H1 (cell line): ENCODE measurements around the gene ANK3. TPM values are rescaled to one million over a fixed set of nuclear protein-coding genes. Genes with fewer than 3 reads are reported as not detected.

ENCODE experiments used
- CTCF ChIA-PET: fragments of 300-600 bp; sonication (Branson Sonifier 250); formaldehyde crosslinking; loops from one replicate; lab custom pipeline; 2021; ENCODE audit not compliant: partially characterized antibody; lab: Charles Lee
- POLR2A ChIA-PET: fragments of 300-600 bp; sonication (Branson Sonifier 250); formaldehyde crosslinking; loops from one replicate; lab custom pipeline; 2021; ENCODE audit warnings: inconsistent platforms; ENCODE audit not compliant: partially characterized antibody; lab: Charles Lee
- DNase-seq, 2 experiments: peaks; one replicate each; pipeline versions ENCODE4 v3.0.0 to v3.0.0-alpha.2; 2010 to 2022; ENCODE audit warnings: low spot score in 2 of 2, low read depth in 1 of 2, mixed read lengths in 1 of 2
- FAIRE-seq: peaks from 2 replicates; lab custom pipeline; 2011; peaks lifted over from hg19 to GRCh38; lab: Jason Lieb, UNC
- H2AFZ ChIP-seq: 2 replicates; pipeline ENCODE4 v1.8.1; 2012; ENCODE audit warnings: low read length, inconsistent platforms
- H2AK5ac ChIP-seq: 2 replicates; pipeline ENCODE4 v1.6.1; 2013; ENCODE audit warnings: low read depth, low read length
- H2BK120ac ChIP-seq: replicated peaks from 2 replicates; pipeline ENCODE3; 2013; ENCODE audit warnings: low read depth, low read length, inconsistent platforms
- H2BK12ac ChIP-seq: 2 replicates; pipeline ENCODE4 v1.6.1; 2013; ENCODE audit warnings: low read depth, low read length
- H2BK15ac ChIP-seq: 2 replicates; pipeline ENCODE4 v1.6.1; 2013; ENCODE audit warnings: low read length
- H2BK20ac ChIP-seq: 2 replicates; pipeline ENCODE4 v1.6.1; 2013; ENCODE audit warnings: low read length
- H2BK5ac ChIP-seq: 2 replicates; pipeline ENCODE4 v1.6.1; 2013; ENCODE audit warnings: low read depth, low read length
- H3K14ac ChIP-seq: 2 replicates; pipeline ENCODE4 v1.6.1; 2013; ENCODE audit warnings: inconsistent platforms; ENCODE audit not compliant: insufficient read length
- H3K18ac ChIP-seq: 2 replicates; pipeline ENCODE4 v1.6.1; 2013; ENCODE audit warnings: low read length; ENCODE audit errors: extremely low read depth
- H3K23ac ChIP-seq: 2 replicates; pipeline ENCODE4 v1.6.1; 2013; ENCODE audit warnings: inconsistent platforms; ENCODE audit not compliant: insufficient read length
- H3K23me2 ChIP-seq: 2 replicates; pipeline ENCODE4 v1.6.1; 2013; ENCODE audit warnings: low read depth, low read length
- H3K27ac ChIP-seq: 2 replicates; pipeline ENCODE4 v1.6.1; 2011; ENCODE audit warnings: low read depth, low read length, inconsistent platforms
- H3K27me3 ChIP-seq, 4 experiments: replicated peaks in 1 of 4; 1 replicate in 1 of 4; 2 replicates in 3 of 4; pipeline versions ENCODE4 v1.6.1 to v1.8.1; 2011 to 2013; ENCODE audit warnings: low read length in 3 of 4, mild to moderate bottlenecking in 3 of 4, inconsistent platforms in 2 of 4, mixed read lengths in 2 of 4, moderate library complexity in 1 of 4; ENCODE audit not compliant: control insufficient read depth in 3 of 4, insufficient read depth in 3 of 4; ENCODE audit errors: extremely low read depth in 1 of 4
- H3K36me3 ChIP-seq, 4 experiments: 2 replicates each; pipeline versions ENCODE4 v1.6.1 to v1.8.1; 2011 to 2013; ENCODE audit warnings: mild to moderate bottlenecking in 4 of 4, low read length in 3 of 4, moderate library complexity in 2 of 4, control low read depth in 1 of 4, inconsistent platforms in 1 of 4; ENCODE audit not compliant: insufficient read depth in 4 of 4, control insufficient read depth in 2 of 4
- H3K4ac ChIP-seq: replicated peaks from 2 replicates; pipeline ENCODE3; 2013; ENCODE audit warnings: low read length, low read depth, mixed read lengths, inconsistent platforms; ENCODE audit not compliant: insufficient read length
- H3K4me1 ChIP-seq, 4 experiments: replicated peaks in 1 of 4; 1 replicate in 1 of 4; 2 replicates in 3 of 4; pipeline versions ENCODE4 v1.6.1 to v1.8.1; 2011 to 2013; ENCODE audit warnings: low read length in 3 of 4, inconsistent platforms in 2 of 4, mixed read lengths in 1 of 4; ENCODE audit not compliant: insufficient read depth in 4 of 4, control insufficient read depth in 3 of 4
- H3K4me2 ChIP-seq, 2 experiments: 2 replicates each; pipeline versions ENCODE4 v1.6.1 to v1.8.1; 2011 to 2013; ENCODE audit warnings: low read depth in 2 of 2, low read length in 2 of 2, control low read depth in 1 of 2, inconsistent platforms in 1 of 2, mild to moderate bottlenecking in 1 of 2; ENCODE audit not compliant: insufficient read depth in 1 of 2
- H3K4me3 ChIP-seq, 4 experiments: fragments of 200-600, 300-600 bp in 1 of 4; sonication (generic), shearing (Covaris generic), sonication (Bioruptor Twin) in 1 of 4; 2 replicates each; pipeline versions ENCODE4 v1.5.1 to v1.8.1; 2011 to 2016; ENCODE audit warnings: low read length in 4 of 4, low read depth in 3 of 4, control low read depth in 2 of 4, inconsistent platforms in 2 of 4, mild to moderate bottlenecking in 2 of 4, mixed read lengths in 1 of 4, moderate library complexity in 1 of 4; ENCODE audit not compliant: insufficient read depth in 2 of 4; ENCODE audit errors: extremely low read depth in 1 of 4
- H3K56ac ChIP-seq: replicated peaks from 2 replicates; pipeline ENCODE3; 2013; ENCODE audit warnings: low read depth, mild to moderate bottlenecking, mixed read lengths, low read length, inconsistent platforms; ENCODE audit not compliant: insufficient read length
- H3K79me1 ChIP-seq: 2 replicates; pipeline ENCODE4 v1.6.1; 2013; ENCODE audit warnings: low read depth, low read length, control low read depth
- H3K79me2 ChIP-seq, 2 experiments: 2 replicates each; pipeline versions ENCODE4 v1.6.1 to v1.8.1; 2012 to 2013; ENCODE audit warnings: low read length in 2 of 2, mild to moderate bottlenecking in 2 of 2, inconsistent platforms in 1 of 2; ENCODE audit not compliant: insufficient read depth in 2 of 2, control insufficient read depth in 1 of 2
- H3K9ac ChIP-seq, 4 experiments: replicated peaks in 1 of 4; 1 replicate in 1 of 4; 2 replicates in 3 of 4; pipeline versions ENCODE4 v1.6.1 to v1.8.1; 2011 to 2013; ENCODE audit warnings: low read depth in 3 of 4, low read length in 3 of 4, control low read depth in 2 of 4, mild to moderate bottlenecking in 2 of 4, moderate library complexity in 2 of 4, inconsistent platforms in 1 of 4; ENCODE audit errors: extremely low read depth in 1 of 4
- H3K9me3 ChIP-seq, 2 experiments: 2 replicates each; pipeline versions ENCODE4 v1.6.1 to v1.8.1; 2012 to 2013; ENCODE audit warnings: mild to moderate bottlenecking in 2 of 2, moderate library complexity in 2 of 2, control low read depth in 1 of 2, inconsistent platforms in 1 of 2, low read depth in 1 of 2, low read length in 1 of 2, mixed read lengths in 1 of 2; ENCODE audit not compliant: insufficient read depth in 2 of 2
- H4K20me1 ChIP-seq, 2 experiments: replicated peaks in 1 of 2; 2 replicates each; pipeline versions ENCODE3 to v1.8.1; 2011 to 2013; ENCODE audit warnings: inconsistent platforms in 2 of 2, low read length in 2 of 2, mild to moderate bottlenecking in 1 of 2; ENCODE audit not compliant: insufficient read depth in 2 of 2, control insufficient read depth in 1 of 2
- H4K5ac ChIP-seq: 2 replicates; pipeline ENCODE4 v1.6.1; 2013; ENCODE audit warnings: low read length, low read depth, mixed read lengths, inconsistent platforms; ENCODE audit not compliant: insufficient read length
- H4K8ac ChIP-seq: 2 replicates; pipeline ENCODE4 v1.8.0; 2013; ENCODE audit warnings: mild to moderate bottlenecking, moderate library complexity, low read length, inconsistent platforms; ENCODE audit not compliant: insufficient read depth; ENCODE audit errors: extremely low read depth
- H4K91ac ChIP-seq: replicated peaks from 2 replicates; pipeline ENCODE3; 2013; ENCODE audit warnings: low read length, mixed read lengths, inconsistent platforms; ENCODE audit not compliant: insufficient read length
- BACH1 ChIP-seq: IDR thresholded peaks from 2 replicates; pipeline ENCODE4 v1.6.1; 2012; ENCODE audit warnings: low read length, improper control_type of control experiment
- GTF2F1 ChIP-seq: IDR thresholded peaks from 2 replicates; pipeline ENCODE4 v1.6.1; 2012; ENCODE audit warnings: low read depth, low read length, improper control_type of control experiment, borderline replicate concordance
- NRF1 ChIP-seq: IDR thresholded peaks from 2 replicates; pipeline ENCODE4 v1.6.1; 2011; ENCODE audit warnings: mild to moderate bottlenecking, low read depth, low read length, improper control_type of control experiment
- TAF1 ChIP-seq: IDR thresholded peaks from 2 replicates; pipeline ENCODE4 v1.6.1; 2011; ENCODE audit warnings: mild to moderate bottlenecking, low read depth, low read length
- whole genome bisulfite sequencing, 2 experiments: shearing (Covaris generic) in 1 of 2; methylation state at CpG; one replicate each; pipeline versions ENCODE4 v1.1.6 to v1.1.7; 2013 to 2015; ENCODE audit warnings: low lambda C conversion rate in 2 of 2, mixed read lengths in 2 of 2, inconsistent platforms in 1 of 2, low coverage in 1 of 2, missing lambda C conversion rate in 1 of 2; ENCODE audit not compliant: insufficient replicate concordance in 2 of 2, insufficient coverage in 1 of 2, insufficient read length in 1 of 2; ENCODE audit errors: extremely low coverage in 1 of 2, missing lambda C conversion rate in 1 of 2; 5-methylcytosine and 5-hydroxymethylcytosine counted together
- polyA plus RNA-seq, 7 experiments: library from polyadenylated mRNA; depleted of rRNA in 3 of 7; stranded (reverse) in 5 of 7; unstranded in 2 of 7; fragments of >200 nt in 5 of 7; fragments of 200-250 nt in 2 of 7; gene quantifications; 1 replicate in 5 of 7; 2 replicates in 1 of 7; 4 replicates in 1 of 7; pipeline versions ENCODE4 v1.2.1 to v1.2.3, GENCODE V29; 2011 to 2013; ENCODE audit warnings: missing spikeins in 2 of 7, mixed read lengths in 2 of 7
- total RNA-seq: library from RNA; stranded (reverse); fragmentation: NEBNext Ultra II Directional; extraction: Animal tissue kit (Norgen Biotek cat#: 25700); gene quantifications from 2 replicates; pipeline ENCODE4 v1.2.1, GENCODE V29; 2021
- TF ChIP-seq, protein P1 (sequence below): IDR thresholded peaks from 2 replicates; pipeline ENCODE4 v1.6.1; 2011; ENCODE audit warnings: low read depth, mild to moderate bottlenecking, low read length; ENCODE audit not compliant: insufficient read depth
- TF ChIP-seq, protein P2 (sequence below), 3 experiments: IDR thresholded peaks; 1 replicate in 2 of 3; 2 replicates in 1 of 3; pipeline versions ENCODE4 v1.5.1 to v1.6.1; 2011; ENCODE audit warnings: low read length in 3 of 3, mild to moderate bottlenecking in 3 of 3, inconsistent platforms in 2 of 3, low read depth in 1 of 3, moderate library complexity in 1 of 3; ENCODE audit not compliant: insufficient read depth in 1 of 3; ENCODE audit errors: control extremely low read depth in 1 of 3
- TF ChIP-seq, protein P3 (sequence below): IDR thresholded peaks from 2 replicates; pipeline ENCODE4 v1.6.1; 2012; ENCODE audit warnings: low read length, inconsistent platforms
- TF ChIP-seq, protein P4 (sequence below): IDR thresholded peaks from 2 replicates; pipeline ENCODE4 v1.6.1; 2012; ENCODE audit warnings: inconsistent platforms

The ANK3 gene
- total and polyA plus RNA-seq, 2 of the 8 experiments (the other 6 are each of a cell fraction or from before 2014, with no cell fraction given): 18.1 to 67.9 TPM

DNA sequence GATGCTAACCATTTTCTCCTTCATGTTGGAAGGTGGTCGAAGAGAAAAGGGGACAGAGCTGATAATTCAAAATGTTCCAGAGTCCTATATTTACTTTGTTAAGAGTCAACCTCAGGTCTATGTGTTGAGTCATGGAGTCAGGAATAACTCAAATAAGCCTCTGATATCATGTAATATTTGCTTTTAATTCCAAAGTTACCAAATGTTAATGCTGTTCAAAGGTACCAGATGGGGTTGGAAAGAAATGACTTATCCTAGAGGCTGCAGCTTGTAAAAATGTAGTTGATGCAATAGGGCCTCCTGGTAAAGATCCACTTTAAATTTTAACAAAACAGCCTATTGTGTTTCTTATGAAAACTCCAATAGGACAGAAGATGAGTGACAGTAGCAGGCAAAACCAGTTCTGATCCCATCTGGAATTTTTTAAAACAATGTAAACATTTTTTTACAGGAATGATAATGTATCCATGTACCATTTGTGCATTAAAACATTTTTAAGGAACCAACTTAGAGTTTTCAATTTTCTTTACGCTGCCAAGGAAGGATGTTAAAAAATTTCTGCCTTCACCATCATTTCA is 218.2 kb downstream of the ANK3 start:
- no peaks in the 10 kb centered on the region for H3K79me2 ChIP-seq
- FAIRE-seq: no peak
- no peak overlapping the region for H2AFZ ChIP-seq
- H3K36me3 ChIP-seq: no peaks in the 10 kb centered on the region
- no peak overlapping the region for H4K91ac ChIP-seq
- no peaks in the 10 kb centered on the region for H3K9me3 ChIP-seq
- no peak overlapping the region for H3K4me2 ChIP-seq
- DNase-seq: no peak
- no peak overlapping the region for H3K56ac ChIP-seq
- no peaks in the 10 kb centered on the region for H4K20me1 ChIP-seq
- CTCF ChIA-PET: interaction anchor here (1.6 to 2.0 kb wide), 2 partner anchors 57 to 75 kb away, joined by 5 to 8 read pairs; no protein-coding TSS in a partner anchor
- H3K23me2 ChIP-seq: no peaks in the 10 kb centered on the region
- H2AK5ac ChIP-seq: no peak overlapping the region
- H3K79me1 ChIP-seq: no peaks in the 10 kb centered on the region
- no peak overlapping the region for H2BK15ac ChIP-seq
- H3K14ac ChIP-seq: no peak overlapping the region
- no peak overlapping the region for H4K5ac ChIP-seq
- no peak overlapping the region for H3K4ac ChIP-seq
- H3K23ac ChIP-seq: no peak overlapping the region
- H3K27ac ChIP-seq: no peak overlapping the region
- no peaks in the 10 kb centered on the region for H3K4me1 ChIP-seq
- no peak overlapping the region for H4K8ac ChIP-seq
- H2BK12ac ChIP-seq: no peak overlapping the region
- no peak overlapping the region for H3K9ac ChIP-seq
- no peak overlapping the region for H3K18ac ChIP-seq
- POLR2A ChIA-PET: no interaction called here
- H3K4me3 ChIP-seq: no peak overlapping the region
- no peaks in the 10 kb centered on the region for H3K27me3 ChIP-seq
- WGBS, 2 experiments: 96% methylated on average over 2 of the region's 2 CpGs; no CpG with 5 or more reads in 1 of the 2 experiments
- no peak overlapping the region for H2BK5ac ChIP-seq
- H2BK20ac ChIP-seq: no peak overlapping the region
- no peak overlapping the region for H2BK120ac ChIP-seq
- TF ChIP-seq TAF1 (no peak), GTF2F1 (no peak), BACH1 (no peak), NRF1 (no peak)
- TF ChIP-seq, protein P1, sequence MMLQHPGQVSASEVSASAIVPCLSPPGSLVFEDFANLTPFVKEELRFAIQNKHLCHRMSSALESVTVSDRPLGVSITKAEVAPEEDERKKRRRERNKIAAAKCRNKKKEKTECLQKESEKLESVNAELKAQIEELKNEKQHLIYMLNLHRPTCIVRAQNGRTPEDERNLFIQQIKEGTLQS: no peak
- TF ChIP-seq, protein P2, sequence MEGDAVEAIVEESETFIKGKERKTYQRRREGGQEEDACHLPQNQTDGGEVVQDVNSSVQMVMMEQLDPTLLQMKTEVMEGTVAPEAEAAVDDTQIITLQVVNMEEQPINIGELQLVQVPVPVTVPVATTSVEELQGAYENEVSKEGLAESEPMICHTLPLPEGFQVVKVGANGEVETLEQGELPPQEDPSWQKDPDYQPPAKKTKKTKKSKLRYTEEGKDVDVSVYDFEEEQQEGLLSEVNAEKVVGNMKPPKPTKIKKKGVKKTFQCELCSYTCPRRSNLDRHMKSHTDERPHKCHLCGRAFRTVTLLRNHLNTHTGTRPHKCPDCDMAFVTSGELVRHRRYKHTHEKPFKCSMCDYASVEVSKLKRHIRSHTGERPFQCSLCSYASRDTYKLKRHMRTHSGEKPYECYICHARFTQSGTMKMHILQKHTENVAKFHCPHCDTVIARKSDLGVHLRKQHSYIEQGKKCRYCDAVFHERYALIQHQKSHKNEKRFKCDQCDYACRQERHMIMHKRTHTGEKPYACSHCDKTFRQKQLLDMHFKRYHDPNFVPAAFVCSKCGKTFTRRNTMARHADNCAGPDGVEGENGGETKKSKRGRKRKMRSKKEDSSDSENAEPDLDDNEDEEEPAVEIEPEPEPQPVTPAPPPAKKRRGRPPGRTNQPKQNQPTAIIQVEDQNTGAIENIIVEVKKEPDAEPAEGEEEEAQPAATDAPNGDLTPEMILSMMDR (IDR thresholded peaks at IDR 0.05; ENCODE audit: control extremely low read depth in 1 of 3, insufficient read depth in 1 of 3, low read depth in 1 of 3, low read length in 3 of 3): no peak
- TF ChIP-seq, protein P3, sequence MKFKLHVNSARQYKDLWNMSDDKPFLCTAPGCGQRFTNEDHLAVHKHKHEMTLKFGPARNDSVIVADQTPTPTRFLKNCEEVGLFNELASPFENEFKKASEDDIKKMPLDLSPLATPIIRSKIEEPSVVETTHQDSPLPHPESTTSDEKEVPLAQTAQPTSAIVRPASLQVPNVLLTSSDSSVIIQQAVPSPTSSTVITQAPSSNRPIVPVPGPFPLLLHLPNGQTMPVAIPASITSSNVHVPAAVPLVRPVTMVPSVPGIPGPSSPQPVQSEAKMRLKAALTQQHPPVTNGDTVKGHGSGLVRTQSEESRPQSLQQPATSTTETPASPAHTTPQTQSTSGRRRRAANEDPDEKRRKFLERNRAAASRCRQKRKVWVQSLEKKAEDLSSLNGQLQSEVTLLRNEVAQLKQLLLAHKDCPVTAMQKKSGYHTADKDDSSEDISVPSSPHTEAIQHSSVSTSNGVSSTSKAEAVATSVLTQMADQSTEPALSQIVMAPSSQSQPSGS: no peak
- TF ChIP-seq, protein P4, sequence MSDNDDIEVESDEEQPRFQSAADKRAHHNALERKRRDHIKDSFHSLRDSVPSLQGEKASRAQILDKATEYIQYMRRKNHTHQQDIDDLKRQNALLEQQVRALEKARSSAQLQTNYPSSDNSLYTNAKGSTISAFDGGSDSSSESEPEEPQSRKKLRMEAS: no peak
